ENCODE data around the gene TADA2B. TPM values are rescaled to one million over a fixed set of nuclear protein-coding genes. Genes with fewer than 3 reads are reported as not detected.
A peak's percentile ranks its signal among the peaks of the same experiment; 100 is the strongest.

The TADA2B gene
- total and polyA plus RNA-seq, 4 donors = 10.7 to 22.9 (median 17.6) TPM

DNA sequence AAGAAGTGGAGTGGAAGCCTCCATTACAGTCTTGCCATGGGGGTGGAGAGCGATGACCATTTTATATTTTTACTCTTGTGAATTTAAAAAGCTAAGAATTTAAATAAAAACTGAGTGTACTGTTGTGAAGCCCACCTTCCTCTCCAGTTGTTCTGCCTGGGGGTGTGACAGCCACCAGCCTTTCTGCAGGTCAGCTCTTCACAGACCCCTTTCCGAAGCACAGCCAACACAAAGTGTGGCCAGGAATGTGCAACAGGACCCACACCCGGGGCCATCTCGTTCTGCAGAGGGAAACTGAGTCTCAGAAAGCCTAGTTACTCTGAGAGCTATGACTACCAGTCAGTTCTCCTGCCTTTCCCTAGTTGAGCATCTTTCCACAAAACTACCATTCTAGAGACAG lies 23.3 kb downstream of the TADA2B start:
- ATAC-seq (ENCODE audit: insufficient read depth, low FRiP score) (no peak), DNase-seq (no peak)
- H3K27ac ChIP-seq (ENCODE audit: low read depth in 1 of 2, low read length in 1 of 2) = no peak overlapping the region
- H3K27me3 ChIP-seq (ENCODE audit: control insufficient read depth in 3 of 3, insufficient read depth in 3 of 3, low read length in 2 of 3) = no peaks in the 10 kb centered on the region
- 83 to 93% methylated on average over 4 of the region's 4 CpGs for WGBS, 2 donors
- peaks cover 5 to 27% (median 20%) of the 10 kb centered on the region in 4 donors for H3K36me3 ChIP-seq (ENCODE audit: control insufficient read depth in 4 of 4, insufficient read depth in 4 of 4, low read length in 4 of 4)
- no peak overlapping the region for H3K9ac ChIP-seq (ENCODE audit: insufficient read depth in 1 of 2, low read length in 2 of 2)
- H3K4me3 ChIP-seq = no peak overlapping the region
- peaks cover 5 to 16% (median 8%) of the 10 kb centered on the region in 5 donors for H3K4me1 ChIP-seq (ENCODE audit: control insufficient read depth in 5 of 5, insufficient read depth in 5 of 5, low read length in 5 of 5)
- H3K9me3 ChIP-seq (ENCODE audit: control insufficient read depth in 4 of 4, insufficient read depth in 3 of 4, low read length in 3 of 4) = no peaks in the 10 kb centered on the region
- TF ChIP-seq, protein P1, sequence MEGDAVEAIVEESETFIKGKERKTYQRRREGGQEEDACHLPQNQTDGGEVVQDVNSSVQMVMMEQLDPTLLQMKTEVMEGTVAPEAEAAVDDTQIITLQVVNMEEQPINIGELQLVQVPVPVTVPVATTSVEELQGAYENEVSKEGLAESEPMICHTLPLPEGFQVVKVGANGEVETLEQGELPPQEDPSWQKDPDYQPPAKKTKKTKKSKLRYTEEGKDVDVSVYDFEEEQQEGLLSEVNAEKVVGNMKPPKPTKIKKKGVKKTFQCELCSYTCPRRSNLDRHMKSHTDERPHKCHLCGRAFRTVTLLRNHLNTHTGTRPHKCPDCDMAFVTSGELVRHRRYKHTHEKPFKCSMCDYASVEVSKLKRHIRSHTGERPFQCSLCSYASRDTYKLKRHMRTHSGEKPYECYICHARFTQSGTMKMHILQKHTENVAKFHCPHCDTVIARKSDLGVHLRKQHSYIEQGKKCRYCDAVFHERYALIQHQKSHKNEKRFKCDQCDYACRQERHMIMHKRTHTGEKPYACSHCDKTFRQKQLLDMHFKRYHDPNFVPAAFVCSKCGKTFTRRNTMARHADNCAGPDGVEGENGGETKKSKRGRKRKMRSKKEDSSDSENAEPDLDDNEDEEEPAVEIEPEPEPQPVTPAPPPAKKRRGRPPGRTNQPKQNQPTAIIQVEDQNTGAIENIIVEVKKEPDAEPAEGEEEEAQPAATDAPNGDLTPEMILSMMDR (IDR thresholded peaks at IDR 0.05; ENCODE audit: control extremely low read depth, extremely low read depth) = no peak

DNA sequence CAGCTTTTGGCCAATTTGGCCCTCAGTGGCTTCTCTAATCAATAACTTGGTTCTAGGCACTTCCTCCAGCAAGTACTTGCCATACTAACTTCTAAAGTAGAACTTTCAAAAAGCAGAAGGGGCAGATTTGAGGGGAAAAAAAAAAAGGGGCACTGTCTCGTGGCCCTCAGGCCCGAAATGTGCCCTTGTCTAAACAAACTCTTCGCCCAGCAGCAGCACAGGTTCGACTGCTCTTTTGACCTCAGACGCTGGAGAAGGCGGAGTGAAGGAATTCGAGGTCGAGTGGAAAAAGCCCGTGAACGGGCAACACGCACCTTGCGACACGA lies 23.9 kb downstream of the TADA2B start:
- Histone ChIP-seq H3K4me3 (peak overlapping the region; percentile 94), H3K4me1 (ENCODE audit: control insufficient read depth in 5 of 5, insufficient read depth in 5 of 5, low read length in 5 of 5) (peaks cover 5 to 16% (median 8%) of the 10 kb centered on the region in 5 donors), H3K9ac (ENCODE audit: insufficient read depth in 1 of 2, low read length in 2 of 2) (peak overlapping the region in 1 of 2 donors; percentile 46), H3K36me3 (ENCODE audit: control insufficient read depth in 4 of 4, insufficient read depth in 4 of 4, low read length in 4 of 4) (peaks cover under 1 to 21% (median 15%) of the 10 kb centered on the region in 4 donors), H3K27me3 (ENCODE audit: control insufficient read depth in 3 of 3, insufficient read depth in 3 of 3, low read length in 2 of 3) (no peaks in the 10 kb centered on the region), H3K9me3 (ENCODE audit: control insufficient read depth in 4 of 4, insufficient read depth in 3 of 4, low read length in 3 of 4) (no peaks in the 10 kb centered on the region), H3K27ac (ENCODE audit: low read depth in 1 of 2, low read length in 1 of 2) (peak overlapping the region; percentile 36 to 95)
- ATAC-seq (ENCODE audit: insufficient read depth, low FRiP score) (no peak), DNase-seq (peak in 1 of 3 donors; percentile 2)
- TF ChIP-seq, protein P1 (IDR thresholded peaks at IDR 0.05; ENCODE audit: control extremely low read depth, extremely low read depth) = no peak
- WGBS, 2 donors = 1 to 3% methylated on average over 13 of the region's 13 CpGs

DNA sequence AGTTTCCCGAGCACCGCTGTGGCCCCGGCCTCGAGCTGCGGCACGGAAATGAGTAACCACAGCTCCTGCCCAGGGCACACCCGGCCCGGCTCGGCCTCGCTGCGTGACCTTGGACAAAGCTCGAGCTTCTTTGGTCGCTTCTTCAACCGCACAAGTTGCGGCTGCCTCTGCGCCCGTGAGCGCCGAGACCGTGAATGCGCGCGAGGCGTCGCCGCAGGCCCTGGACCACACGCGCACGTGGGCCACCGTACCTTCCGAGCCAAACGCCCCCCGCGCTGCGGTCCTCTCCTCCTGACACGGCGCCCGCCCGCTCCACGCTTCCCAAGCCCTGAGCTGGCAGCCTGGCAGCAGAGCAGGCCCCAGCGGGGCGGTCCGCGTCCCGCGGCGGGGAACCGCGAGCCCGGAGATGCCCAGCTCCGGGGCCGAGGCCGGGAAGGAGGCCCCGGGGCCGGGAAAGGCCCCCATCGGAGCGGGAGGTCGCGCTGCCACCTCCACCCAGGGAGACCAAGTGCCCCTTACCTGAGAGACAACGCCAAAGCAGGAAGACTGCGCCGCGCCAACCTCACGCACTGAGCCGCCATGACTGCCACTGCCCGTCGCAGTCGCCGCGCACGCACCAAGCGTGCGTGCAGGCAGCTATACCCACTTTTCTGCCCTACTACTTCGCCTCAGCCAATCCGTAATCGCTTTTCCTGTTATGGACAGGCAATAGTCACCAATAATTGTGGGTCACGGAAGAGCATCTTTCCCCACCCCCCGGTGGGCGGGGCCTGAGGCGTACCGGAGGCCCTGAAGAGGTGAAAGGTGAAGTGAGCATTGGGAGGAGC lies 24.5 kb downstream of the TADA2B start, which contains the start of gene GRPEL1:
Gene GRPEL1 (minus strand): TSS at position 613 of the 827 bp plus-strand sequence. CDS start 32 bp downstream, at position 581.
- DNase-seq (peak; percentile 100), ATAC-seq (ENCODE audit: insufficient read depth, low FRiP score) (peak; percentile 96)
- Histone ChIP-seq H3K27me3 (ENCODE audit: control insufficient read depth in 3 of 3, insufficient read depth in 3 of 3, low read length in 2 of 3) (no peaks in the 10 kb centered on the region), H3K4me3 (peak within 1 kb of the TSS; percentile 94), H3K9me3 (ENCODE audit: control insufficient read depth in 4 of 4, insufficient read depth in 3 of 4, low read length in 3 of 4) (no peaks in the 10 kb centered on the region), H3K9ac (ENCODE audit: insufficient read depth in 1 of 2, low read length in 2 of 2) (peak within 1 kb of the TSS; percentile 26 to 86), H3K36me3 (ENCODE audit: control insufficient read depth in 4 of 4, insufficient read depth in 4 of 4, low read length in 4 of 4) (peaks cover 0 to 19% (median 14%) of the 10 kb centered on the region in 4 donors), H3K27ac (ENCODE audit: low read depth in 1 of 2, low read length in 1 of 2) (peak within 1 kb of the TSS; percentile 95), H3K4me1 (ENCODE audit: control insufficient read depth in 5 of 5, insufficient read depth in 5 of 5, low read length in 5 of 5) (peaks cover 5 to 16% (median 8%) of the 10 kb centered on the region in 5 donors)
- WGBS, 2 donors = 0 to 1% methylated on average over 77 to 81 of the region's 81 CpGs
- TF ChIP-seq, protein P1 (IDR thresholded peaks at IDR 0.05; ENCODE audit: control extremely low read depth, extremely low read depth) = no peak
